Mesendoderm (in vitro differentiated cells): Measurements from ENCODE around the gene CTTNBP2.
A peak's percentile ranks its signal among the peaks of the same experiment; 100 is the strongest.

ENCODE experiments used
- DNase-seq: peaks from one replicate; pipeline ENCODE4 v3.0.0; 2013
- H2AK5ac ChIP-seq: 2 replicates; pipeline ENCODE4 v1.6.1; 2013; ENCODE audit warnings: low read length, inconsistent platforms
- H2BK120ac ChIP-seq: 2 replicates; pipeline ENCODE4 v1.6.1; 2013; ENCODE audit warnings: low read depth, mild to moderate bottlenecking, low read length, moderate library complexity, mixed read lengths
- H2BK15ac ChIP-seq: replicated peaks from 2 replicates; pipeline ENCODE4 v1.6.1; 2013; ENCODE audit warnings: low read depth, mild to moderate bottlenecking, moderate library complexity
- H2BK5ac ChIP-seq: 2 replicates; pipeline ENCODE4 v1.6.1; 2013; ENCODE audit warnings: low read length, inconsistent platforms
- H3K18ac ChIP-seq: 2 replicates; pipeline ENCODE4 v1.6.1; 2013; ENCODE audit warnings: mild to moderate bottlenecking, low read length, mixed read lengths
- H3K23ac ChIP-seq: one replicate; pipeline ENCODE4 v1.6.1; 2013; ENCODE audit warnings: low read length
- H3K27ac ChIP-seq: 2 replicates; pipeline ENCODE4 v1.5.1; 2013; ENCODE audit warnings: low read depth, mild to moderate bottlenecking, inconsistent platforms, low read length, moderate library complexity
- H3K27me3 ChIP-seq: 2 replicates; pipeline ENCODE4 v1.6.1; 2013; ENCODE audit warnings: low read length, control low read depth, mild to moderate bottlenecking, inconsistent platforms; ENCODE audit not compliant: insufficient read depth, poor library complexity
- H3K36me3 ChIP-seq: 2 replicates; pipeline ENCODE4 v1.6.1; 2013; ENCODE audit warnings: low read length, inconsistent platforms; ENCODE audit not compliant: control insufficient read depth, insufficient read depth
- H3K4ac ChIP-seq: one replicate; pipeline ENCODE4 v1.6.1; 2013; ENCODE audit warnings: low read depth, mild to moderate bottlenecking, low read length, moderate library complexity
- H3K4me1 ChIP-seq: 2 replicates; pipeline ENCODE4 v1.6.1; 2013; ENCODE audit warnings: low read depth, low read length, inconsistent platforms; ENCODE audit not compliant: control insufficient read depth
- H3K4me2 ChIP-seq: 2 replicates; pipeline ENCODE4 v1.6.1; 2013; ENCODE audit warnings: low read length
- H3K4me3 ChIP-seq: 2 replicates; pipeline ENCODE4 v1.5.1; 2013; ENCODE audit warnings: mild to moderate bottlenecking, low read length
- H3K56ac ChIP-seq: one replicate; pipeline ENCODE4 v1.6.1; 2013; ENCODE audit warnings: low read length
- H3K79me1 ChIP-seq: 2 replicates; pipeline ENCODE4 v1.6.1; 2013; ENCODE audit warnings: low read length, inconsistent platforms
- H3K79me2 ChIP-seq: 2 replicates; pipeline ENCODE4 v1.6.1; 2013; ENCODE audit warnings: mild to moderate bottlenecking, low read length; ENCODE audit not compliant: control insufficient read depth, insufficient read depth
- H3K9ac ChIP-seq: 2 replicates; pipeline ENCODE4 v1.6.1; 2013; ENCODE audit warnings: low read length, inconsistent platforms
- H4K5ac ChIP-seq: one replicate; pipeline ENCODE4 v1.6.1; 2013; ENCODE audit warnings: low read length
- H4K8ac ChIP-seq: one replicate; pipeline ENCODE4 v1.6.1; 2013; ENCODE audit warnings: low read depth, mild to moderate bottlenecking, control low read depth, low read length, moderate library complexity
- WGBS: extraction: QIAGEN DNeasy Blood & Tissue Kit; methylation state at CpG from one replicate; pipeline ENCODE4 v1.1.7; 2013; ENCODE audit warnings: low lambda C conversion rate, missing lambda C conversion rate; ENCODE audit not compliant: insufficient coverage; ENCODE audit errors: extremely low coverage; 5-methylcytosine and 5-hydroxymethylcytosine counted together

The CTTNBP2 gene

DNA sequence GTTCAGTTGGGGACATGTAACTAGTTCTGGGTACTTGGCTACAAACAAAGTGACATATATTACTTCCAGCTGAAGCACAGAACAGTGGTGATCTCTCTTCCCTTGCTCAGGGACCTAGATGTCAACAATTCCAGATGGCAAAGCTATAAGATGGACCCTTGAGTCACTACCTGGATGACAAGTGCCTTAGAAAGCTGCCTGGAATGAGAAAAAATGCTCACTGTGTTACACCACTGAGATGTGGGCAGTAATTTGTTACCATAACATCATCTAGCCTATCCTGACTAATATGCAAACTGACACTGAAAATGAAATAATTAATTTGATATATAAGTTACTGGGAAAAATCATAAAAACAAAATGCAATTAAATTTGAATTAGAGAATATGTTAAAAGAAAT, 16.4 kb upstream of the CTTNBP2 start:
- no peak overlapping the region for H2BK5ac ChIP-seq
- no peak overlapping the region for H2BK15ac ChIP-seq
- no peak overlapping the region for H4K8ac ChIP-seq
- H3K4me2 ChIP-seq: no peak overlapping the region
- H2AK5ac ChIP-seq: no peak overlapping the region
- H3K36me3 ChIP-seq: no peaks in the 10 kb centered on the region
- H4K5ac ChIP-seq: no peak overlapping the region
- no peak overlapping the region for H2BK120ac ChIP-seq
- H3K18ac ChIP-seq: no peak overlapping the region
- H3K79me2 ChIP-seq: no peaks in the 10 kb centered on the region
- H3K56ac ChIP-seq: no peak overlapping the region
- DNase-seq: no peak
- no peak overlapping the region for H3K27ac ChIP-seq
- no peaks in the 10 kb centered on the region for H3K79me1 ChIP-seq
- H3K27me3 ChIP-seq: no peaks in the 10 kb centered on the region
- no peak overlapping the region for H3K4ac ChIP-seq
- no peaks in the 10 kb centered on the region for H3K4me1 ChIP-seq
- no peak overlapping the region for H3K9ac ChIP-seq
- H3K23ac ChIP-seq: no peak overlapping the region
- no peak overlapping the region for H3K4me3 ChIP-seq

DNA sequence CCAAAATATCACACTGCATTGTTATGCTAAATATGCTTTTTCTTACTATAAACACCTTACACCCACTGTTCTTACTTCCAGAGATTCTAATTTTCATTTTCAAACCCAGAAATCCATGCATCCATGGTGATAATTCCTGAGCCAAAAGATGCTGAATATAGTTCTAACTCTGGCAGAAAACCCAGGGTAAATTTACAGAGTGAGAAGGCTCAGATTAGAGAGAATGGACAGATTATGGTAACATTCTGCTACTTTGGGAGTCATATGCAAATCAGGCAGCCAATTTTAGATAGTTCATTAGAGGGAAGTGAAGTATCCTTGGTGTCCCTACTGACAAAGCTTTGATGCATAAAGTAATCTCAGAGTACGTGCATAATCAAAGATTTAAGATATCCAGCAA, 15.4 kb upstream of the CTTNBP2 start:
- Histone ChIP-seq H2BK15ac (no peak overlapping the region), H3K79me2 (no peaks in the 10 kb centered on the region), H3K27me3 (no peaks in the 10 kb centered on the region), H3K36me3 (no peaks in the 10 kb centered on the region), H3K18ac (no peak overlapping the region), H2BK5ac (no peak overlapping the region), H3K4me3 (no peak overlapping the region), H3K9ac (no peak overlapping the region), H2AK5ac (no peak overlapping the region), H2BK120ac (no peak overlapping the region), H3K23ac (no peak overlapping the region), H3K4me1 (no peaks in the 10 kb centered on the region), H3K4ac (no peak overlapping the region), H4K5ac (no peak overlapping the region), H3K79me1 (no peaks in the 10 kb centered on the region), H3K56ac (no peak overlapping the region), H3K4me2 (no peak overlapping the region), H3K27ac (no peak overlapping the region), H4K8ac (no peak overlapping the region)
- DNase-seq: no peak
- WGBS: no CpG with 5 or more reads among the region's 1 CpG

DNA sequence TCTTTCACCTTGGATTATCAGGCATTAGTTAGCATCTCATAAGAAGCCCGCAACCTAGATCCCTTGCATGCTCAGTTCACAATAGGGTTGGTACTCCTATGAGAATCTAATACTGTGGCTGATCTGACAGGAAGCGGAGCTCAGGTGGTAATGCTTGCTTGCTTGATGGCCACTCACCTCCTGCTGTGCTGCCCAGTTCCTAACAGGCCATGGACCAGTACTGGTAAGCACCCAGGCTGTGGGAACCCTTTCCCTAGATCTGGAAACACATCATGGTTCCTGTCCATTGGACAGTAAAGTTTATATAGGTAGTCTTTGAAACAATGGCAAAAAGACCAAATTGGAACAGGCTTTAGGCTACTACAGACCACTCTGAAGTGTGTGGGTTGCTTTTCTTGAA, 9.4 kb upstream of the CTTNBP2 start:
- H3K79me2 ChIP-seq: no peaks in the 10 kb centered on the region
- no peak overlapping the region for H4K8ac ChIP-seq
- no peak overlapping the region for H3K9ac ChIP-seq
- no peak overlapping the region for H2BK15ac ChIP-seq
- H3K4ac ChIP-seq: no peak overlapping the region
- H3K4me2 ChIP-seq: no peak overlapping the region
- no peak overlapping the region for H3K27ac ChIP-seq
- H3K18ac ChIP-seq: no peak overlapping the region
- H3K23ac ChIP-seq: no peak overlapping the region
- no peaks in the 10 kb centered on the region for H3K4me1 ChIP-seq
- no peak overlapping the region for H2AK5ac ChIP-seq
- no peak overlapping the region for H3K56ac ChIP-seq
- no peaks in the 10 kb centered on the region for H3K79me1 ChIP-seq
- H3K27me3 ChIP-seq: no peaks in the 10 kb centered on the region
- H4K5ac ChIP-seq: no peak overlapping the region
- no peak overlapping the region for H2BK120ac ChIP-seq
- DNase-seq: no peak
- no CpG with 5 or more reads among the region's 2 CpGs for WGBS
- H3K4me3 ChIP-seq: no peak overlapping the region
- no peak overlapping the region for H2BK5ac ChIP-seq
- no peaks in the 10 kb centered on the region for H3K36me3 ChIP-seq

DNA sequence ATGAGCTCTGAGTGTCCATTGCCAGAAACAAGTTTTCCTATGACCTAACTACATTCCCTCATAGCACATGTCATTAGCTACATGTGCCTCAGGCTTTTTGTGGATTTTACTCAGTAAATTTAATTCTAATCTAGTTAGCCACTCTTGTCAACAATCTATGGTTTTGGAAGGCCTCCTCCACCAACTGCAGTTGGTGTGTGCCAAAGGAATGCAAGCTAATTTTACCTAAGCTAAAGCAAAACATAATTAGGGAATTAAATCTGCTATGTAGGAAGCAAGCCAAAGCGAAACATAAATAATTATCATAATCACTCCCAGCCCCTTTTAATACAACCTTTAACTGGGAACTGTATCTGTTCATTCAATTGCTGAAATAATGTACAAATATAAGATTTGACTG, 3.5 kb upstream of the CTTNBP2 start:
- Histone ChIP-seq H3K79me1 (no peaks in the 10 kb centered on the region), H3K27ac (no peak overlapping the region), H3K36me3 (no peaks in the 10 kb centered on the region), H3K79me2 (no peaks in the 10 kb centered on the region), H2BK15ac (no peak overlapping the region), H2BK120ac (no peak overlapping the region), H3K4me3 (no peak overlapping the region), H3K4ac (no peak overlapping the region), H3K4me2 (no peak overlapping the region), H3K4me1 (no peaks in the 10 kb centered on the region), H3K9ac (no peak overlapping the region), H3K23ac (no peak overlapping the region), H3K27me3 (no peaks in the 10 kb centered on the region), H3K56ac (no peak overlapping the region), H3K18ac (no peak overlapping the region), H2BK5ac (no peak overlapping the region), H2AK5ac (no peak overlapping the region), H4K5ac (no peak overlapping the region), H4K8ac (no peak overlapping the region)
- no CpG with 5 or more reads among the region's 1 CpG for WGBS
- DNase-seq: no peak

DNA sequence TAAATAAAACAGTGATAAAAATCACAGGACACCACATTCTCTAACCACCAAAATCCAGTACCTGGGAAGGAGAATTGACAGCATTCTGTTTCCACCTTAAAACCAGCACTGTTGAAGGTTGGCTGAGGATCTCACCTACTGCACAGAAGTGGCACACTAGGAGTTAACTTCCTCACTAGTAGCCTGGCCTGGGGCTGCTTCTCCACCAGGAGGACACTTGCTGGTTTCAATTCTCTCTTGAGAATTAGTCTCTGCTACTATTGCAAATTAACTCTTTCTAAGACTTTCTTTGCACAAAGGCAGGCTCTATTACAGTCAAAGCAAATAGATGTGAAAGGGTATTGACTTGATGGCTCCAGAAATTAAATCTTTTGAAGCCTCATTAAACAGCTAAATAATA, 2.3 kb upstream of the CTTNBP2 start:
- peak; percentile 89 for DNase-seq
- no peaks in the 10 kb centered on the region for H3K27me3 ChIP-seq
- no peak overlapping the region for H3K23ac ChIP-seq
- H3K79me2 ChIP-seq: no peaks in the 10 kb centered on the region
- H3K36me3 ChIP-seq: no peaks in the 10 kb centered on the region
- no peak overlapping the region for H2BK15ac ChIP-seq
- no peaks in the 10 kb centered on the region for H3K4me1 ChIP-seq
- no peak overlapping the region for H4K5ac ChIP-seq
- H3K18ac ChIP-seq: no peak overlapping the region
- H2BK120ac ChIP-seq: no peak overlapping the region
- no peak overlapping the region for H3K9ac ChIP-seq
- H3K27ac ChIP-seq: no peak overlapping the region
- no peak overlapping the region for H2AK5ac ChIP-seq
- H3K4me2 ChIP-seq: no peak overlapping the region
- no peak overlapping the region for H3K56ac ChIP-seq
- no peak overlapping the region for H4K8ac ChIP-seq
- no peaks in the 10 kb centered on the region for H3K79me1 ChIP-seq
- no peak overlapping the region for H3K4ac ChIP-seq
- no peak overlapping the region for H3K4me3 ChIP-seq
- no peak overlapping the region for H2BK5ac ChIP-seq

DNA sequence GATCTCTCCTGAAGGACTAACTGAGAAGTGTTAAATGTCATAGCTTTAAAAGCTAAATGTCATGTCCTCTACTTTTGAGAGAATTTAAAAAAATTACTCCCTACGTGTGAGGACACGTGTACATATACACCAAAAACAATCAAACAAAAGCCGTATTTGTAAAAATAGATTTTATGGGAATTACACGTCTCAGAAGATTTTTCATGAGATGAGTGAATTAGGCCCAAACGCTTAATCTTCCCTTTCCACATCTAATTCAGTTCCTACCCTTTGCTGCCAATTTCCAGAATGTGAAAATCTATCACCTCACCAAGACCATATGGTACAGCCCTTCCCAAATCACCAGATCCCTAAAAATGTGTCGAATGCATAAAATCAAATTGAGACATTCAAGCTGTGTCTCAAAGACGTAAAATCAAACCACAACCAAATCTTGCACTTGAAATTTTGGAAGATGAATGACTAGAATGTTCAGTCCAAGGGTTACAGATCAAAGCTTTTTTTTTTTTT, 1.0 kb upstream of the CTTNBP2 start:
- H3K23ac ChIP-seq: no peak overlapping the region
- no peaks in the 10 kb centered on the region for H3K79me1 ChIP-seq
- no peak overlapping the region for H3K4me2 ChIP-seq
- no peak overlapping the region for H3K27ac ChIP-seq
- no peak overlapping the region for H3K4me3 ChIP-seq
- peaks cover 2% of the 10 kb centered on the region for H3K79me2 ChIP-seq
- H3K4ac ChIP-seq: no peak overlapping the region
- H3K18ac ChIP-seq: no peak overlapping the region
- H2BK5ac ChIP-seq: no peak overlapping the region
- no peak overlapping the region for H3K9ac ChIP-seq
- no CpG with 5 or more reads among the region's 7 CpGs for WGBS
- H2BK15ac ChIP-seq: no peak overlapping the region
- H3K4me1 ChIP-seq: no peaks in the 10 kb centered on the region
- no peak overlapping the region for H2BK120ac ChIP-seq
- H4K5ac ChIP-seq: no peak overlapping the region
- peak overlapping the region; percentile 42 for H4K8ac ChIP-seq
- no peaks in the 10 kb centered on the region for H3K27me3 ChIP-seq
- no peaks in the 10 kb centered on the region for H3K36me3 ChIP-seq
- no peak overlapping the region for H2AK5ac ChIP-seq
- no peak for DNase-seq
- H3K56ac ChIP-seq: peak overlapping the region; percentile 85
